Upper lobe of left lung (tissue), 4 donors: ENCODE data around the gene GUCD1.

Experiments
- POLR2A ChIP-seq, 4 donors: fragments of 450-650 bp; IDR thresholded peaks; one replicate each; pipeline ENCODE4 v1.5.1; 2016 to 2017; ENCODE audit warnings: antibody characterized with exemption in 4 of 4, mild to moderate bottlenecking in 2 of 4
- TF ChIP-seq, protein P1 (sequence below), 6 experiments: fragments of 450-650 bp in 4 of 6; fragments of 200-600 bp in 2 of 6; sonication (generic) in 2 of 6; IDR thresholded peaks; one replicate each; pipeline ENCODE4 v1.5.1; 2016 to 2019; ENCODE audit warnings: antibody characterized with exemption in 6 of 6

DNA sequence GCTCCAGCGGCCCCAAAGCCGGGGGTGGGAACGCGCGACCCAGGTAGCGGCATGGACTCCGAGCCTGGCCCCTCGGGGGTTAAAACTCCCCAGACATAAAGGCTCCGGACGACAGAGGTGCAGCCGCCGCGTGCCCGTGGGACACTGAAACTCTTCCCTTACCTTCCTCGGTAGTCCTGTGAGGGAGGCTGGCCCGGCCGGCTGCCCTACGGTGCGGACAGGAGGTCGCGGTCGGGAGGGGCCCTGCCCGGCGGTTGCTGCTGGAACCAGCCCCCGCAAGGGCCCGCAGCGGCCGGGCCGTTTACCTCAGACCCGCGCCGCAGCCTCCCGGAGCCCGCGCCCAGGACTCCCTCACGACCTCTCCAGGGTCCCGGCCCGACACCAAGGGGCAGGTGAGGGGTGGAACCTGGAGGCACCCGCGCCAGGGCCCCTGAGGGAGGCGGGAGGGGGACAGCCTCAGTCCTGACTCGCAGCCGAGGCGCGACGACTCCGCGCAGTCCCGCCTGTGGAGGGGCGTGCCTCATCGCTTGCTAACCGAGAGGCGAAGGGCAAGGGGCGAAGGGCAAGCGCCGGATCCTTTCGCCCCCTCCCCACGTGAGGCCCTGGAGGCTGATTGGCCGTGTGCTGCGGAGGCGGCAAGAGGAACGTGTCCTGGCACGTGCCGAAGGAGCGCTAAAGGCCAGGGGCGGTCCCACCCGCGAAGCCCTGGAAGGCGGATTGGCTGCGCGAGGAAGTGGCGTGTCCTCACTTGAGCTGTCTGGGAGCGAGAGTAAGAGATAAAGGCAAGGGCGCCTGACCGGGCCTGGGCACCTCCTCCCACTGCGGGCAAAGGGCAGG is 60.2 kb downstream of the GUCD1 start, which contains the start of gene UPB1:
- TF ChIP-seq POLR2A (IDR thresholded peaks at IDR 0.05) = no peak
- TF ChIP-seq, protein P1, sequence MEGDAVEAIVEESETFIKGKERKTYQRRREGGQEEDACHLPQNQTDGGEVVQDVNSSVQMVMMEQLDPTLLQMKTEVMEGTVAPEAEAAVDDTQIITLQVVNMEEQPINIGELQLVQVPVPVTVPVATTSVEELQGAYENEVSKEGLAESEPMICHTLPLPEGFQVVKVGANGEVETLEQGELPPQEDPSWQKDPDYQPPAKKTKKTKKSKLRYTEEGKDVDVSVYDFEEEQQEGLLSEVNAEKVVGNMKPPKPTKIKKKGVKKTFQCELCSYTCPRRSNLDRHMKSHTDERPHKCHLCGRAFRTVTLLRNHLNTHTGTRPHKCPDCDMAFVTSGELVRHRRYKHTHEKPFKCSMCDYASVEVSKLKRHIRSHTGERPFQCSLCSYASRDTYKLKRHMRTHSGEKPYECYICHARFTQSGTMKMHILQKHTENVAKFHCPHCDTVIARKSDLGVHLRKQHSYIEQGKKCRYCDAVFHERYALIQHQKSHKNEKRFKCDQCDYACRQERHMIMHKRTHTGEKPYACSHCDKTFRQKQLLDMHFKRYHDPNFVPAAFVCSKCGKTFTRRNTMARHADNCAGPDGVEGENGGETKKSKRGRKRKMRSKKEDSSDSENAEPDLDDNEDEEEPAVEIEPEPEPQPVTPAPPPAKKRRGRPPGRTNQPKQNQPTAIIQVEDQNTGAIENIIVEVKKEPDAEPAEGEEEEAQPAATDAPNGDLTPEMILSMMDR (IDR thresholded peaks at IDR 0.05) = no peak
